HG02798 (cell line): ENCODE measurements around the gene PASK.
"Not testable (repeated sequence)": the region's sequence is repeated elsewhere in the genome, so short reads cannot be mapped to it uniquely, and the experiment has no call there.

Source experiments
- ATAC-seq: cut with Tn5 transposase; IDR thresholded peaks from one replicate; pipeline ENCODE4 v1.9.1; 2021; ENCODE audit warnings: mild to moderate bottlenecking; ENCODE audit not compliant: unreplicated experiment, poor library complexity

The PASK gene

GRCh38 chr2:241110089-241110606 is 39.1 kb downstream of the PASK start:
- no peak for ATAC-seq

- no peak for ATAC-seq
Measured at GRCh38 chr2:241109210-241110088, 39.8 kb downstream of the PASK start.

- ATAC-seq, result no peak
Measured at GRCh38 chr2:241108271-241109209, 40.7 kb downstream of the PASK start.

- no peak for ATAC-seq
Measured at GRCh38 chr2:241107031-241107783, 42.1 kb downstream of the PASK start.

- ATAC-seq, result no peak
Measured at GRCh38 chr2:241105641-241106040, 43.6 kb downstream of the PASK start.

GRCh38 chr2:241104611-241105010 is 44.7 kb downstream of the PASK start:
- not testable (repeated sequence) for ATAC-seq

GRCh38 chr2:241103176-241103595 is 46.1 kb downstream of the PASK start:
- no peak for ATAC-seq

GRCh38 chr2:241102239-241102803 is 47.0 kb downstream of the PASK start, which contains the start of gene MTERF4:
MTERF4 (minus strand) TSS chr2:241102287; CDS start chr2:241102273, 14 bp downstream.
- peak; percentile 93 for ATAC-seq

- ATAC-seq, result no peak
Measured at GRCh38 chr2:241099246-241099645, 50.0 kb downstream of the PASK start.

GRCh38 chr2:241096979-241097378 is 52.3 kb downstream of the PASK start:
- ATAC-seq, result peak; percentile 58

- no peak for ATAC-seq
Measured at GRCh38 chr2:241095594-241096290, 53.5 kb downstream of the PASK start.

- no peak for ATAC-seq
Measured at GRCh38 chr2:241094924-241095420, 54.3 kb downstream of the PASK start.

- ATAC-seq, result no peak
Measured at GRCh38 chr2:241094172-241094571, 55.1 kb downstream of the PASK start.

GRCh38 chr2:241093133-241093781 is 56.0 kb downstream of the PASK start:
- not testable (repeated sequence) for ATAC-seq

GRCh38 chr2:241092677-241093076 is 56.6 kb downstream of the PASK start:
- no peak for ATAC-seq

GRCh38 chr2:241091734-241092445 is 57.4 kb downstream of the PASK start:
- ATAC-seq, result no peak

- ATAC-seq, result no peak
Measured at GRCh38 chr2:241091201-241091600, 58.1 kb downstream of the PASK start.
